ENCODE measurements around the gene BANF1. TPM values are rescaled to one million over a fixed set of nuclear protein-coding genes. Genes with fewer than 3 reads are reported as not detected.

Gene BANF1
- total and polyA plus RNA-seq, 4 experiments from 2014 or later, result 90.8 to 163 (median 126) TPM

DNA sequence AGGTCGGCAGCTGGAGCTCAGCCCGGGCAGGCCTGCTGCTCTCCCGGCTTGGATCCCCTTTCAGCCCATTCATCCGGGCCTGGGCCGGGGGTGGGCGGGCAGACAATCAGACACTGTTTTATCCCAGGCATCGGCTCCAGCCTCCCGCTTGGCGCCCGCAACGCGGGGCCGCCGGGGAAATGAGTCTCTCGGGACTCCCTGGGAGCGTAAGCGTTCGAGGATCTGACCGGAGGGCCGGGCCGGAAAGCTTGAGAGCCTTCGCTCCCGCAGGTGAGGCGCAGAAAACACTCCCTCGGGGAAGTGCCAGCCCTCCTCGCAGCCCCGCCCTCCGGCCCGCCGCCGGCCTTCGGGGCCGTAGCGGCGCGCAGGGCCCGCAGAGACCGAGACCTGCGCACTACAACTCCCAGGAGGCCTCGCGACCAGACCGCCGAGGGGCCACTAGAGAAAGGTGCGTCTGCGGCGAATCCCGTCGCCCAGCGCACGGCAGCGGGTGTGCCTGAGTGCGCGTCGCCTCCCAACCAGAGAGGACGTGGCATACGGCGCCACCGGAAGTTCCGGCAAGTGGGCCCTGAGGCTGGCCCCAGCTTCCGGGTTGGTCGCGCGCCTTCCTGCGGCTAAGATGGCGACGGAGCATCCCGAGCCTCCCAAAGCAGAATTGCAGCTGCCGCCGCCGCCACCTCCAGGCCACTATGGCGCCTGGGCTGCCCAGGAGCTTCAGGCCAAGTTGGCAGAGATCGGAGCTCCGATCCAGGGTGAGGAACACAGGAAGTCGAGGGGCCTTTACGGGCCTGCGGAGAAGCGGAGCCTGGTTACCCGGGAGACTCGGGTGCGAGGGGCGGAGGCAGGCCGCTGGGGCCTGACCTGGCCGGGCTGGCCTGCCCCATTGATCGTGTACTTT lies 49.7 kb downstream of the BANF1 start, which contains the start of gene SF3B2:
SF3B2 (plus strand) TSS at position 599 of the 898 bp plus-strand sequence; CDS start at position 620, 21 bp downstream.
- intact Hi-C loops (cut with micrococcal nuclease), result loop anchor here (1.0 kb wide), 4 partner anchors 18 to 133 kb away; partner anchors contain the start of genes BANF1, C11orf68, DRAP1 and EIF1AD
- H3K9me3 Mint-ChIP-seq, result no peaks in the 10 kb centered on the region
- POLR2A ChIA-PET (ENCODE audit: partially characterized antibody), result interaction anchor here (0.7 to 8.0 kb wide), 33 partner anchors 8 to 790 kb away, joined by 3 to 66 read pairs (median 4); partner anchors contain the start of genes BANF1, CATSPER1, CFL1 and EIF1AD

GRCh38 chr11:66052664-66052982 lies 50.3 kb downstream of the BANF1 start:
- Histone ChIP-seq H3K4me3 (ENCODE audit: low read length in 2 of 2) (peak overlapping the region; percentile 91 to 99), H3K4me1 (ENCODE audit: insufficient read depth, low read length) (peaks cover 23% of the 10 kb centered on the region), H3K36me3 (ENCODE audit: insufficient read depth, low read length) (peaks cover 31% of the 10 kb centered on the region), H3K27me3 (ENCODE audit: insufficient read depth, low read length) (no peaks in the 10 kb centered on the region), H3K27ac (ENCODE audit: low read depth, low read length) (peak overlapping the region; percentile 81), H3K9me3 (ENCODE audit: control insufficient read depth in 1 of 2, low read length in 2 of 2) (no peaks in the 10 kb centered on the region)
- H3K36me3 Mint-ChIP-seq, result peaks cover 39 to 45% of the 10 kb centered on the region in 2 donors
- peak overlapping the region; percentile 99 to 100 (median 100) for H3K4me3 Mint-ChIP-seq
- intact Hi-C loops (cut with micrococcal nuclease), result loop anchor here (1.0 kb wide), 4 partner anchors 18 to 133 kb away; partner anchors contain the start of genes BANF1, C11orf68, DRAP1 and EIF1AD
- peaks cover 12 to 40% (median 28%) of the 10 kb centered on the region in 4 donors for H3K4me1 Mint-ChIP-seq
- H3K27me3 Mint-ChIP-seq, result peaks cover 0 to 1% of the 10 kb centered on the region in 2 donors
- peak overlapping the region; percentile 98 to 100 (median 99) for H3K27ac Mint-ChIP-seq
- no peaks in the 10 kb centered on the region for H3K9me3 Mint-ChIP-seq
- ChIA-PET CTCF (ENCODE audit: partially characterized antibody) (interaction anchor here (1.1 to 6.7 kb wide), 9 partner anchors 8 to 341 kb away, joined by 3 to 104 read pairs (median 8); partner anchors contain the start of gene KAT5), POLR2A (ENCODE audit: partially characterized antibody) (interaction anchor here (1.0 to 8.0 kb wide), 27 partner anchors 9 to 791 kb away, joined by 3 to 66 read pairs (median 5); partner anchors contain the start of genes BANF1, CATSPER1, CFL1 and EIF1AD)
- no peak for DNase-seq

More for the DNA sequence above, 49.7 kb downstream of the BANF1 start, which contains the start of gene SF3B2:
- peaks cover 12 to 40% (median 25%) of the 10 kb centered on the region in 4 donors for H3K4me1 Mint-ChIP-seq
- peak within 1 kb of the TSS; percentile 99 to 100 (median 100) for H3K4me3 Mint-ChIP-seq
- CTCF ChIA-PET (ENCODE audit: partially characterized antibody), result interaction anchor here (0.7 to 6.7 kb wide), 11 partner anchors 11 to 464 kb away, joined by 3 to 104 read pairs (median 4); partner anchors contain the start of gene KAT5
- H3K9me3 ChIP-seq (ENCODE audit: control insufficient read depth in 1 of 2, low read length in 2 of 2), result no peaks in the 10 kb centered on the region
- peaks cover 26% of the 10 kb centered on the region for H3K36me3 ChIP-seq (ENCODE audit: insufficient read depth, low read length)
- H3K4me1 ChIP-seq (ENCODE audit: insufficient read depth, low read length), result peaks cover 23% of the 10 kb centered on the region
- peaks cover 0 to 1% of the 10 kb centered on the region in 2 donors for H3K27me3 Mint-ChIP-seq
- peak; percentile 93 to 96 (median 96) for DNase-seq
- H3K27ac ChIP-seq (ENCODE audit: low read depth, low read length), result peak within 1 kb of the TSS; percentile 81
- peaks cover 35 to 40% of the 10 kb centered on the region in 2 donors for H3K36me3 Mint-ChIP-seq
- H3K27me3 ChIP-seq (ENCODE audit: insufficient read depth, low read length), result no peaks in the 10 kb centered on the region
- peak within 1 kb of the TSS; percentile 91 to 99 for H3K4me3 ChIP-seq (ENCODE audit: low read length in 2 of 2)
- H3K27ac Mint-ChIP-seq, result peak within 1 kb of the TSS; percentile 98 to 100 (median 99)

Other genes starting within 250 kb of the BANF1 start
- gene AP5B1, start 221.5 kb upstream of the BANF1 start, total RNA-seq, result 10 to 100 TPM; 25.6 to 26.9 TPM
- 10 to 100 TPM in 1 of 2 donors, 1 to 10 TPM in 1; 5.2 to 13.7 TPM for gene AP5B1, start 221.5 kb upstream of the BANF1 start, polyA plus RNA-seq
- gene OVOL1, start 215.4 kb upstream of the BANF1 start, total RNA-seq, result not detected
- gene OVOL1, start 215.4 kb upstream of the BANF1 start, polyA plus RNA-seq, result not detected
- under 1 TPM; 0.42 to 0.64 TPM for gene SNX32, start 168.5 kb upstream of the BANF1 start, total RNA-seq
- gene SNX32, start 168.5 kb upstream of the BANF1 start, polyA plus RNA-seq, result under 1 TPM; 0.68 to 0.93 TPM
- gene CFL1, start 144.3 kb upstream of the BANF1 start, total RNA-seq, result 100 to 1,000 TPM; 540 to 578 TPM
- gene CFL1, start 144.3 kb upstream of the BANF1 start, polyA plus RNA-seq, result 1,000 to 10,000 TPM; 2,794 to 2,825 TPM
- 10 to 100 TPM; 93.6 to 95.5 TPM for gene MUS81, start 142.1 kb upstream of the BANF1 start, total RNA-seq
- gene MUS81, start 142.1 kb upstream of the BANF1 start, polyA plus RNA-seq, result 10 to 100 TPM; 24.0 to 31.1 TPM
- 1 to 10 TPM; 6.0 to 8.3 TPM for gene EFEMP2, start 129.7 kb upstream of the BANF1 start, total RNA-seq
- gene EFEMP2, start 129.7 kb upstream of the BANF1 start, polyA plus RNA-seq, result under 1 TPM; 0.40 to 0.55 TPM
- gene CTSW, start 122.7 kb upstream of the BANF1 start, total RNA-seq, result 10 to 100 TPM; 30.1 to 30.4 TPM
- 100 to 1,000 TPM in 1 of 2 donors, 10 to 100 TPM in 1; 80.9 to 107 TPM for gene CTSW, start 122.7 kb upstream of the BANF1 start, polyA plus RNA-seq
- gene FIBP, start 114.0 kb upstream of the BANF1 start, total RNA-seq, result 10 to 100 TPM; 39.9 to 42.1 TPM
- 10 to 100 TPM; 79.3 to 99.0 TPM for gene FIBP, start 114.0 kb upstream of the BANF1 start, polyA plus RNA-seq
- gene CCDC85B, start 111.8 kb upstream of the BANF1 start, total RNA-seq, result 10 to 100 TPM; 22.9 to 24.9 TPM
- gene CCDC85B, start 111.8 kb upstream of the BANF1 start, polyA plus RNA-seq, result 10 to 100 TPM; 60.0 to 68.3 TPM
- gene FOSL1, start 102.1 kb upstream of the BANF1 start, total RNA-seq, result under 1 TPM; 0.39 to 0.79 TPM
- under 1 TPM in 1 of 2 donors, not detected in 1; 0.81 TPM for gene FOSL1, start 102.1 kb upstream of the BANF1 start, polyA plus RNA-seq
- gene C11orf68, start 83.4 kb upstream of the BANF1 start, total RNA-seq, result 10 to 100 TPM; 57.1 to 59.5 TPM
- gene C11orf68, start 83.4 kb upstream of the BANF1 start, polyA plus RNA-seq, result 10 to 100 TPM; 48.0 to 81.6 TPM
- 10 to 100 TPM; 78.2 to 78.7 TPM for gene DRAP1, start 83.1 kb upstream of the BANF1 start, total RNA-seq
- 100 to 1,000 TPM in 1 of 2 donors, 10 to 100 TPM in 1; 90.4 to 102 TPM for gene DRAP1, start 83.1 kb upstream of the BANF1 start, polyA plus RNA-seq
- not detected for gene TSGA10IP, start 57.0 kb upstream of the BANF1 start, total RNA-seq
- not detected for gene TSGA10IP, start 57.0 kb upstream of the BANF1 start, polyA plus RNA-seq
- 10 to 100 TPM; 83.9 to 90.6 TPM for gene SART1, start 40.8 kb upstream of the BANF1 start, total RNA-seq
- 10 to 100 TPM; 11.5 to 50.5 TPM for gene SART1, start 40.8 kb upstream of the BANF1 start, polyA plus RNA-seq
- 10 to 100 TPM; 60.2 to 65.4 TPM for gene EIF1AD, start 346 bp upstream of the BANF1 start, total RNA-seq
- 10 to 100 TPM; 15.5 to 20.2 TPM for gene EIF1AD, start 346 bp upstream of the BANF1 start, polyA plus RNA-seq
- gene CST6, start 9.5 kb downstream of the BANF1 start, total RNA-seq, result not detected
- not detected for gene CST6, start 9.5 kb downstream of the BANF1 start, polyA plus RNA-seq
- not detected for gene CATSPER1, start 24.0 kb downstream of the BANF1 start, total RNA-seq
- not detected for gene CATSPER1, start 24.0 kb downstream of the BANF1 start, polyA plus RNA-seq
- not detected for gene GAL3ST3, start 46.7 kb downstream of the BANF1 start, total RNA-seq
- not detected for gene GAL3ST3, start 46.7 kb downstream of the BANF1 start, polyA plus RNA-seq
- gene SF3B2, start 49.9 kb downstream of the BANF1 start, total RNA-seq, result 100 to 1,000 TPM; 238 to 240 TPM
- gene SF3B2, start 49.9 kb downstream of the BANF1 start, polyA plus RNA-seq, result 100 to 1,000 TPM in 1 of 2 donors, 10 to 100 TPM in 1; 74.4 to 128 TPM
- gene PACS1, start 67.8 kb downstream of the BANF1 start, total RNA-seq, result 100 to 1,000 TPM; 251 to 262 TPM
- gene PACS1, start 67.8 kb downstream of the BANF1 start, polyA plus RNA-seq, result 100 to 1,000 TPM in 1 of 2 donors, 10 to 100 TPM in 1; 13.7 to 104 TPM